ENCODE results near the gene CLNS1A.

DNA sequence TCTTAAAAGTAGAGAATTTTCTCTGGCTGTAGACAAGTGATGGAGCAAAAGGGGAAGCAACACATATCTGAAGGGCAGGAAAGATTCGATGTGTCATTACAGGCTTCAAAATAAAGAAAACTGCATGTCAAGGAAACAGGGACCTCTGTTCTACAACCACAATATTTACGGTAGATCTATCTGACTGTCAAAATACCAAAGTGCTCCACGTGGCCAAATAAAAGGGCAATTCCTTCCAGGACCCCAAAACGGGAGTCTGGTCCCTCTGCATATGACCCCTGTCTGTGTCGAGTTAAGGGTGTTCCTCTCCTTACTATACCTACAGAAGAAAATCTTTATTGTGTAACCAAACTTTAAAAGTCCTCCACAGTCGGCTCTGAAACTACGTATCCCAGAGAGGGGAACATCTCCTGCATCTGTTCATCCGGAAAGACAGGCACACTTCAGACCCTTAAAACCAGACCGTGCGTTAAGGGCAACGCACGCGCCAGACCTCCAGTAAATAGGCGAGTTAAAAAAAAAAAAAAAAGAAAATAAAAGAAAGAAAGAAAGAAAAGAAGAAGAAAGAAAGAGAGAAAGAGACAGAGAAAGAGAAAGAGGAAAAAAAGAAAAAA lies 756 bp downstream of the CLNS1A start:
- TF ChIP-seq, protein P1, sequence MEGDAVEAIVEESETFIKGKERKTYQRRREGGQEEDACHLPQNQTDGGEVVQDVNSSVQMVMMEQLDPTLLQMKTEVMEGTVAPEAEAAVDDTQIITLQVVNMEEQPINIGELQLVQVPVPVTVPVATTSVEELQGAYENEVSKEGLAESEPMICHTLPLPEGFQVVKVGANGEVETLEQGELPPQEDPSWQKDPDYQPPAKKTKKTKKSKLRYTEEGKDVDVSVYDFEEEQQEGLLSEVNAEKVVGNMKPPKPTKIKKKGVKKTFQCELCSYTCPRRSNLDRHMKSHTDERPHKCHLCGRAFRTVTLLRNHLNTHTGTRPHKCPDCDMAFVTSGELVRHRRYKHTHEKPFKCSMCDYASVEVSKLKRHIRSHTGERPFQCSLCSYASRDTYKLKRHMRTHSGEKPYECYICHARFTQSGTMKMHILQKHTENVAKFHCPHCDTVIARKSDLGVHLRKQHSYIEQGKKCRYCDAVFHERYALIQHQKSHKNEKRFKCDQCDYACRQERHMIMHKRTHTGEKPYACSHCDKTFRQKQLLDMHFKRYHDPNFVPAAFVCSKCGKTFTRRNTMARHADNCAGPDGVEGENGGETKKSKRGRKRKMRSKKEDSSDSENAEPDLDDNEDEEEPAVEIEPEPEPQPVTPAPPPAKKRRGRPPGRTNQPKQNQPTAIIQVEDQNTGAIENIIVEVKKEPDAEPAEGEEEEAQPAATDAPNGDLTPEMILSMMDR (IDR thresholded peaks at IDR 0.05; ENCODE audit: low read length): no peak
- TF ChIP-seq EZH2 (optimal IDR thresholded peaks at IDR 0.05; ENCODE audit: low read depth, low read length) (no peak), EZH2phosphoT487 (IDR thresholded peaks at IDR 0.05; ENCODE audit: low read length) (no peak)
